D341Med (cell line): ENCODE measurements around the gene ARHGDIG.
A peak's percentile ranks its signal among the peaks of the same experiment; 100 is the strongest.

ENCODE experiments used
- DNase-seq: peaks from one replicate; pipeline ENCODE4 v3.0.0; 2012; ENCODE audit warnings: low spot score

The ARHGDIG gene

DNA sequence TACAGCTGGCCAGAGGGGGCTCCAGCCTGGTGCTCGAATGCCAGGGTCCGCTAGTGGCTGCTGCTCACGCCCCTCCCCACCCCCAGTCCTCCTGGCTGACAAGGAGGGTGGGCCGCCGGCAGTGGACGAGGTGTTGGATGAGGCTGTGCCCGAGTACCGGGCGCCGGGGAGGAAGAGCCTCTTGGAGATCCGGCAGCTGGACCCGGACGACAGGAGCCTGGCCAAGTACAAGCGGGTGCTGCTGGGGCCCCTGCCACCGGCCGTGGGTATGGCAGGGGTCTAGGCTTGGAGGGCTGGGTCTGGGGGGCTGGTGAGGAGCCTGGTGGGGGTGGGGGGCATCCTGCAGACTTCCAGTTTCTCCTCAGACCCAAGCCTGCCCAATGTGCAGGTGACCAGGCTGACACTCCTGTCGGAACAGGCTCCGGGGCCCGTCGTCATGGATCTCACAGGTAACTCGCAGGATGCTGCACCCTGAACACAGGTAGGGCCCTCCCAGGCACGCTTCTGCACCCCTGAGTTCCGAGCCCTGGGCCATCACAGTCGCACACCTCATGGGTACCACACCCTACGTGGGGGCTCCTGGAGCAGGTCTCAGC lies 1.4 kb downstream of the ARHGDIG start:
- no peak for DNase-seq

DNA sequence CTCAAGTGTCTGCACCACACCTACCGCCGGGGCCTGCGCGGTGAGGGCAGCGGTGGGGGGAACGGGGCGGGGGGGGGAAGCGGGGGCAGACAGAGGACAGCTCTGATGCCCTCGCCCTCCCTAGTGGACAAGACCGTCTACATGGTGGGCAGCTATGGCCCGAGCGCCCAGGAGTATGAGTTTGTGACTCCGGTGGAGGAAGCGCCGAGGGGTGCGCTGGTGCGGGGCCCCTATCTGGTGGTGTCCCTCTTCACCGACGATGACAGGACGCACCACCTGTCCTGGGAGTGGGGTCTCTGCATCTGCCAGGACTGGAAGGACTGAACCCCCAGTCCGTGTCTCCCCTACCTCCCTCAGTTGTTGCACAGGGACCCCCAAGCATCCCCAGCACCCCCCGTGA lies 2.1 kb downstream of the ARHGDIG start:
- DNase-seq: no peak

DNA sequence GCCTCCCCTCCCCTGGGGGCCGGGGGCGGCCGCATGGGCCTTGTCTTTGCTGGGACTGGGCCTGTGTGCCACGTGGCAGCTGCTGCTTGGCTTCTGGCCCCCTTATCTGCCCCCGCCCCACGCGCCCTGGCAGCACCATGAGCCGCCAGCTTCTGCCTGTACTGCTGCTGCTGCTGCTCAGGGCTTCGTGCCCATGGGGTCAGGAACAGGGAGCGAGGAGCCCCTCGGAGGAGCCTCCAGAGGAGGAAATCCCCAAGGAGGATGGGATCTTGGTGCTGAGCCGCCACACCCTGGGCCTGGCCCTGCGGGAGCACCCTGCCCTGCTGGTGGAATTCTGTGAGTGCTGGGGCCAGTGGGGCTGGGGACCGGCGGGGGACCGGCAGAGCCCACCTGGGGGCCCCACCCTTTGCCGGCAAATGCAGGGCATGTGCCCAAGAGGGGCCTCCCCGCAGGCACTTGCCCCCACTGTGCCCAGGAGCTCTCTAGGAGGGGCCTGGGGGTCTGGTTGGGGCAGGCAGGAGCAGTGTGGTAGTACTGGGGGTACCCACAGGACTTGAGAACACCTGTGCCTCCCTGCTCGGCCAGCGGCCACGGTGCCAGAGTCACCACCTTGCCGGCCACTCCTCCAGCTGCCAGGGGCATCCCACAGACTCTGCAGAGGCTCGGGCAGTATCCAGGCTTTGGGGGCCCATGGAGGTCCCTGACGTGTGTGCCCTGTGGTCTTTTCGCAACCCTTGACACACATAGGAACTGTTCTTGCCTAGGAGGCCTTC lies 2.8 kb downstream of the ARHGDIG start, which contains the start of gene PDIA2:
PDIA2 (plus strand) TSS at position 132 of the 773 bp plus-strand sequence; CDS start at position 138, 6 bp downstream.
- DNase-seq: peak; percentile 90

DNA sequence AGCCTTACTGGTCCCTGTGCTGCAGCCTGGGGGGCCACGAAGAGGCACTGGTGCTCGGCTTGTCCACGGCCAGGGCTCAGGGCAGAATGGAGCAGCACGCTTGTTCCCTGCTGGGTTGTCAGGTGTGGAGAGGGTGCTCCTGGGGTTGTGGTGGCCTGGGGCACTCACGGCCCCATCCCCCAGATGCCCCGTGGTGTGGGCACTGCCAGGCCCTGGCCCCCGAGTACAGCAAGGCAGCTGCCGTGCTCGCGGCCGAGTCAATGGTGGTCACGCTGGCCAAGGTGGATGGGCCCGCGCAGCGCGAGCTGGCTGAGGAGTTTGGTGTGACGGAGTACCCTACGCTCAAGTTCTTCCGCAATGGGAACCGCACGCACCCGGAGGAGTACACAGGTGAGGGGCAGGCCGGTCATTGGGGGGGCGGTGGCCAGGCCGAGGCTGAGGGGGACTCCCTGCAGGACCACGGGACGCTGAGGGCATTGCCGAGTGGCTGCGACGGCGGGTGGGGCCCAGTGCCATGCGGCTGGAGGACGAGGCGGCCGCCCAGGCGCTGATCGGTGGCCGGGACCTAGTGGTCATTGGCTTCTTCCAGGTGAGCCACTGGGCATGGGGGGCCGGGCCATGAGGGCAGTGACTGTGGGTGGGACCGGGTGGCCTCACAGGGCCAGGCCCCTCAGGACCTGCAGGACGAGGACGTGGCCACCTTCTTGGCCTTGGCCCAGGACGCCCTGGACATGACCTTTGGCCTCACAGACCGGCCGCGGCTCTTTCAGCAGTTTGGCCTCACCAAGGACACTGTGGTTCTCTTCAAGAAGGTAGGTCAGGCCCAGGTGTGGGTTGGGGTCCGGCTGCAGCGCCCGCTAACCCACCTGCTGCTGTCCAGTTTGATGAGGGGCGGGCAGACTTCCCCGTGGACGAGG lies 4.1 kb downstream of the ARHGDIG start:
- DNase-seq: no peak

DNA sequence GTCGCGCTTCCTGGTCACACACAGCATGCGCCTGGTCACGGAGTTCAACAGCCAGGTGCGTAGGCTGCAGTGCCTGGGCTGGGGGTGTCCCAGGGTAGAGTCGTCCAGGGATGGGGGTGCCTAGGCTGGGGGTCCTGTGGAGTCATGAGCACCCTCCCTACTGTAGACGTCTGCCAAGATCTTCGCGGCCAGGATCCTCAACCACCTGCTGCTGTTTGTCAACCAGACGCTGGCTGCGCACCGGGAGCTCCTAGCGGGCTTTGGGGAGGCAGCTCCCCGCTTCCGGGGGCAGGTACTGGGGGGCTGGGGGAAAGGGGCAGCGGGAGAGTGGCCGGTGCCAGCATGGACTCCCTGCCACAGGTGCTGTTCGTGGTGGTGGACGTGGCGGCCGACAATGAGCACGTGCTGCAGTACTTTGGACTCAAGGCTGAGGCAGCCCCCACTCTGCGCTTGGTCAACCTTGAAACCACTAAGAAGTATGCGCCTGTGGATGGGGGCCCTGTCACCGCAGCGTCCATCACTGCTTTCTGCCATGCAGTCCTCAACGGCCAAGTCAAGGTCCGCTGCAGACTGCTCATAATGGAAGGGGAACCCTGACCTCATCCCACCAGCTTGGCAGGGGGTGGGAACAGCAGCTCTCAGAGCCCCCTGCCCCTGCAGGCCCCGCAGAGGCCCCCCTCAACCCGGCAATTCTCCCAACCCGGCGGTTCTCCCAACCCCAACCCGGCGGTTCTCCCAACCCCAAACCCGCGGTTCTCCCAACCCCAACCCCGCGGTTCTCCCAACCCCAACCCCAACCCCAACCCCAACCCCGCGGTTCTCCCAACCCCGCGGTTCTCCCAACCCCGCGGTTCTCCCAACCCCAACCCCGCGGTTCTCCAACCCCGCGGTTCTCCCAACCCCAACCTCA lies 5.0 kb downstream of the ARHGDIG start:
- DNase-seq: no peak

DNA sequence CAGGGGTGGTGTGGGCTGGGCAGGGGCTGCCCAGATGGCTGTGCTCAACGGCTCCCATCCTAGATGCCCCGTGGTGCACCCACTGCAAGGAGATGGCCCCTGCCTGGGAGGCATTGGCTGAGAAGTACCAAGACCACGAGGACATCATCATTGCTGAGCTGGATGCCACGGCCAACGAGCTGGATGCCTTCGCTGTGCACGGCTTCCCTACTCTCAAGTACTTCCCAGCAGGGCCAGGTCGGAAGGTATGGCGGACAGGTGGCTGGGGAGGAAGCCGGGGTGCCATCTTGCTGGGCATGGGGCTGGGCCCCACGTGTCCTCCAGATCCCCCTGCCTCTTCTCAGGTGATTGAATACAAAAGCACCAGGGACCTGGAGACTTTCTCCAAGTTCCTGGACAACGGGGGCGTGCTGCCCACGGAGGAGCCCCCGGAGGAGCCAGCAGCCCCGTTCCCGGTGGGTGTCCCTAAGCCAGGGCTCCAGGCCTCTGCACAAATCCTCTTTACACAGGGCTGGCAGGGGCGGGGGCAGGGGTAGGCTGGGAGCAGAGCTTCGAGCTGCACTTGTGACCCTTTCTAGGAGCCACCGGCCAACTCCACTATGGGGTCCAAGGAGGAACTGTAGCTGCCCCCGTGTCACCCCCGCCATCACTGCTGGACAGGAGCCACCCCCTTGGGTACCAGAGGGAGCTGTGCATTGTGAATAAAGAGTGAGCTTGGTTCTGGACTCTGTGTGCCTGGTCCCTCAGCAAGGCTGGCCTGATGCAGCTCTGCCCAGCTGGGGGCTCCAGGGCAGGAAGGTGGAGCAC lies 6.3 kb downstream of the ARHGDIG start:
- no peak for DNase-seq

DNA sequence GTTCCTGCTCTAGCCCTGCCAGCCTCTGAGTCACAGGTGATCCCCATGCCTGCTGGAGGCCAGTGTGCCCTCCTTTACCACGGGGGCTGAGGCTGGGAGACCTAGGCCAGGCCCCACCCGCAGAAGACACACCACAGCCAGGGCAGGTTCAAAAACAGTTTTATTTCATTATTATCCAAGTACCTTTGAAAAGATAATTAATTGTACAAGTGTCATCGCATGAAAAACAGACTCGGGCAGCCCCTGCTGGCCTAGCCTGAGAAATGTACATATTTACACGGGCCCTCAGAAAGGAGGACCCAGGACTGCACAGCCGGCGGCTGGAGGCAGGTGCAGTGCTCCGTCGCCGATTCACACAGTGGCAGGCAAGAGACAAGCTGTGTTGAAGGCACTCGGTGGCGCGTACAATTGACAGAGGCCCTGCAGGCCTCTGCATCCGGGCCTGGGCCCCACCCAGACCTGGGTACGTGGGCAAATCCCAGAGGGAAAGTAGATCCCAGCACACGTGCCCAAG lies 7.0 kb downstream of the ARHGDIG start:
- peak; percentile 75 for DNase-seq

DNA sequence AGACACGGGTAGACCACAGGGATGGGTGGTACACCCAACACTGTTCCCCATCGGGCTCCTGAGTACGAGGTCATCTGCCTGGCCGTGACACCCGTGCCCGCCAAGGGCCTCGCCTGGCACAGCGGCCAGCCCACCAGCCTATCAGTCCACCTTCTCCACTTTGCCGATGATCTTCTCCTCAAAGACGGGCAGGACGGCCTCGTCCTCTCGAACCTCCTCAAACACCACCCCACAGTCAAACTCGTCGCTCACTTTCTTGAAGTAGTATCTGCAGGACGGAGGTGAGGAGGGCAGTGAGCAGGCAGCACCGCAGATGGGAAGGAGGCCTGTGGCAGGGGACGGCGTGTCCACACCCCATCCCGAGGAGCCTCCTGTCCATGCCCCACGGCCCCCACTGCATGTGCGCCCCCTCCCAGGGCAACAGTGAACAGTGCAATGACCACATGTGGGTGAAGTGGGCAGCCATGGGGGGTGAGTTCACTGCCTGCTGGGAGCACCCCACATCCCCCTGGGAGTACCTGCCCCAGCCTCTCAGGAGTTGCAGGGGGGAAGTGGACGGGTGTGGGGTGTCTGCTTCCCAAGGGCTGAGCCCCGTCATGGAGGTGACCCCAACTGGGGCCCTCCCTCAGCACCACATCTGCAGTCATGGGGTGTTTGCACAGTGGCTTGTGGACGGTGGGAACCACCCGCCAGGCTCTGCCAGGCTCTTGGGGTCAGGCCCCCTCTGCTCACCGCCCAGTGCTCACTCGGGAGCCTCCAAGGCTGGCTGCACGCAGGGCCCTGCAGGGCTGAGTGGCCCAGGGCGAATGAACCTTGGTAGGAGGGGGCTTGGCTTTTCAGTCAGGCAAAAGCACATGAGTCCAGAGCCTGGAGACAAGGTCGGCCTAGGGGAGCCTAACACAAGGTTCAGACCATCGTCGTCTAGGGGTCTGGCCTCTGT lies 7.9 kb downstream of the ARHGDIG start:
- DNase-seq: no peak

DNA sequence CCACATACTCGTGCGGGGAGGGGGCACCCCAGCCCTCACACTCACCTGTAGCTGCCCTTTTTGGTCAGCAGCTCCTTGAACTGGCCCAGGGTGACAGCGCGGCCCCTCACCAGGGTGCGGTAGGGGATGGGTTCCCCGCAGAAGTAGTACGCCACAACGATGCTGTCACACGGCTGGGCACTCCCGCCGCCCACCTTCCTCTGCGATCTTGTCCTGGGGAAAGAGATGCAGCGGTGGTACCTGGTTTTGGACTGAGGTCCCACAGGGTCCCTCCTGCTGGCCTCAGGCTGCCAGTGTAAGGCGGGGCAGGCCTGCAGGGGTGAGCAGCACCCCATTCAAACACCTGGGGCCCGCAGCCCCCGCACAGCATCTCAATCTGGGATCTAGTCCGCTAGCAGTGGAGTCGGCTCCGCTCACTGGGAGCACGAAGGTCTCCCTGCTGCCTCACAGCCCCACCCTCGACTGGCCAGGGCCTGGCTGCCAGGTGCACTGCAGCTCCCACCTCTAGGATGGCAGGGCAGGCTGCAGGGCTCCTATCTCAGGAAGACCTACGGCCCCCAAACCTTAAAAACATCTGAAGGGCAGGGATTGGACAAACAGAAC lies 9.1 kb downstream of the ARHGDIG start:
- no peak for DNase-seq

DNA sequence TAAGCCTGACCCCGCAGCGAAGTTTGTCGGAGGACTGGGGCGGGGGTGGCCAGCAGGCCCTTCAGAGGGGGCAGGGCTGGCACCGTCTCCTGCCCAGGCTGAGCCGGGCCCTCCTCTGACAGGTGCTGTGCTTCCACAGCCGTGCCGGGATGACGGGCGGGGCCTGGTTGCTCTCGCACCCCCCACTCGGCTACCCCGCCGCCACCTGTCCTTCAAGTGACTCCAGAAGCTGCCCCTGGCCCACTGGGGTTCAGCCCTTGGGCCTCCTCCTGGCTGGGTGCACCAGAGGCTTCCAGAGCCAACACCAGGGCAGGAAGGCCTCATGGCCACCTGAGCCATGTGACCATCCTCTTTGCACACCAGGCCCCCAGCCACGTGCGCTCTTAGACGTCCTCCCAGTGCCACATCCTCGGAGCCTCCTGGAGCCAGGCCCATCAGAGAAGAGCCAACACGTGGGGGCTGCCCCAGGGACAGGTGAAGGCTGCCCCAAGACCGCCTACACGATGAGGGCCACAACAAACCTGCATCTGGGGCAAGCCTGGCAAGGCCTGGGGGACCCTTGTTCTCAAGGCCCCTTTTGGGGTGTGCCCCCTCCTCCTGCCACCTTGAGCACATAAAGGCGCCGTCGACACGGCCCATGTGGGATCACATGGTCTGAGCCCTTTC lies 9.8 kb downstream of the ARHGDIG start:
- no peak for DNase-seq

DNA sequence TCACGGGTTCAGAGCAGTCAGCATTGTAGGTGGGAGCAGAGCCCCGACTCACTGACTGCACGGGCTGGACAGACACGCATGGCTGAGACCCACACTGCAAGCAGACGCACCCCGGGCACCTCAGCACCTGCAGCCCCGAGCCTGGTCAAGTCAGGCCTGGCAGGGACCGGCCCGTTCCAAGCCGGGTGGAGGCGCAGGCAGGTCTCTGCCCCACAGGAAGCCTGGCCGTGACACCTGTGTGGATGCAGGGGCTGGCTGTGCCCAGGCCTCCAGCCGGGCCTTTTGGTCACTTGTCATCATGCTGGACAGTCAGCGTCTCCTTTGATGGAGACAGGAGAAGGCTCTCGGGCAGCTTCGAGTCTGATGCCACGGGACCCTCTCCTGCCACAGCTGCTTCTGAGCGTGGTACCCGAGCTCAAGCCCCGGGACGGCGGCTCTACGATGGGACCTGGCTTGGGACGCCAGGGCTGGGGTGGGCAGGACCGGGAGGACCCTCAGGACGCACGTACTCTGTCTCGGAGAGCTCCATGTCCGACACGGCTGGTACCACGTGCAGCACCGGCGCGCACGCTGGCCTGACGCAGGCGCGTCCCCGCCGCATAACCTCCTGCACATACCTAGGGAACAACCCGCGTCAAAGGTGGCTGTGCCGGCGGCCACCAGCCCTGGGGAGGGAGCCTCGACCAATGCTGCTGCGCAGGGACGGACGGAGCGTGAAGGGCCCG lies 10.5 kb downstream of the ARHGDIG start:
- no peak for DNase-seq

DNA sequence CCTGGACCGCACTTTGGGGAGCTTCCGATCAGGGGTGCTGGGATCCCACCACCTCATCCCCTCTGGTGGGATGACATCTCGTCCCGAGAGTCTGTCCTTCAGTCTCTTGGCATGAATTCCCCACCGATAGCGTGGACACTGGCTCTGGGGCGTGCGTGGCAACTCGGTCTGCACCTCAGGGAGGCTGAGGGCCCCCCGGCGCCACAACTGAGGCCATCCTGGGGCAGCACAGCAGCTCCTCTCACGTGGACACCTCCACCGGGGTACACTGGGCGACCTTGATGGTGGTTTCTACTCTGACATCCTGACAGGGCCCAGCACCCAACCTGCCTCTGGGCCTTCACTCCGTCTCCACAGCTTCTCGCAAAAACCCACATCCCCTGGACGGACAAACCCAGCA lies 11.1 kb downstream of the ARHGDIG start:
- no peak for DNase-seq

DNA sequence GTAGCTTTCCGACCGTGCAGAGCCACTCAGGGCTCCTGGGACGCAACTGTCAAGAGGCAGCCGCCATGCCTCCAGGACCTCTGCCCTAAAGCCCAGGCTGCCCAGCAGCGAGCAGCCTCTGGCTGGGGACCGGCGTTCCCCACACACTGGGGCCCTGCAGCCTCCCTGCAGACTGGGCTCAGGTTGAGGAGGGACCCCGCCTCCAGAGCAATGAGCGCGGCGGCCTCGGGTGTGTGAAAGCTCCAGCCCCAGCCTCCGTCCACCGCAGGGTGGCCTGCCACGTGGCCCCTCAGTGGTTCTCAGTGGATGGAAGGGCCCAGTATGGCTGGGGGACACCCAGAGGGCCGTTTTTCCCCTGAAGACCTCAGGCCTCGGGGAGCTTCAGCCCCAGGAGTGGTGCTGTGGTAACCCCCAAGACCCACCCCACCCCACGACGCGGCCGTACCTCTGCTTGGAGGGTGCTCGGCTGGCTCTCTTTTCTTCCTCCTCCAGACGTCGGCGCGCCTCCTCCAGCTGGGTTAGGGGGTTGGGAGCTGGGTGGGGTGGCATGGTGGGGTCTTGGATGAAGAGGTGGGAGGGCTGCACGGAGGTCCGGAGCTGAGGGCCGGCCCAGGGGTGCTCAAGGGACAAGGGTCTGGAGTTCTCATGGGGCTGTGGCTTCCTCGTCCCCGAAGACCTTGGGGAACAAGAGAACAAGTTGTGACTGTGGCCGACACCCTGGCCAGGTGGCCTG lies 12.8 kb downstream of the ARHGDIG start:
- DNase-seq: no peak

DNA sequence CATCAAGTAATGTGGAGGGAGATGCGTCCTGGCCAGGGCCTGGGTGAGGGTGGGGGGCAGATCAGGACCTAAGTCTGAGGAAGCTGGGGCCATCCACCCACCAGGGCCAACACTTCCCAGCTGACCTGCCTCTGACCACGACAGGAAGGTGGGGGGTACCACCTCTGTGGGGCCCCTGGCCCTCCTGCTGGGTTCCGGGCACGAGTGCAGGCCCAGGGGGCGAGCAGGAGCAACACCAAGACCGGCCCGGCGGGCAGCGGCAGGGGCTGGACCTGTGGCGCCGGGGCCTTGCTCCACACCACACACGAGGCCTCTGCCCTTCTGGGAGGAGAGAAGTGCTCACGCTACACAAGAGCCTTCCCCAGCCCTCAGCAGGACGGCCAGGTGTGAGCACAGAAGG lies 15.9 kb downstream of the ARHGDIG start:
- no peak for DNase-seq

DNA sequence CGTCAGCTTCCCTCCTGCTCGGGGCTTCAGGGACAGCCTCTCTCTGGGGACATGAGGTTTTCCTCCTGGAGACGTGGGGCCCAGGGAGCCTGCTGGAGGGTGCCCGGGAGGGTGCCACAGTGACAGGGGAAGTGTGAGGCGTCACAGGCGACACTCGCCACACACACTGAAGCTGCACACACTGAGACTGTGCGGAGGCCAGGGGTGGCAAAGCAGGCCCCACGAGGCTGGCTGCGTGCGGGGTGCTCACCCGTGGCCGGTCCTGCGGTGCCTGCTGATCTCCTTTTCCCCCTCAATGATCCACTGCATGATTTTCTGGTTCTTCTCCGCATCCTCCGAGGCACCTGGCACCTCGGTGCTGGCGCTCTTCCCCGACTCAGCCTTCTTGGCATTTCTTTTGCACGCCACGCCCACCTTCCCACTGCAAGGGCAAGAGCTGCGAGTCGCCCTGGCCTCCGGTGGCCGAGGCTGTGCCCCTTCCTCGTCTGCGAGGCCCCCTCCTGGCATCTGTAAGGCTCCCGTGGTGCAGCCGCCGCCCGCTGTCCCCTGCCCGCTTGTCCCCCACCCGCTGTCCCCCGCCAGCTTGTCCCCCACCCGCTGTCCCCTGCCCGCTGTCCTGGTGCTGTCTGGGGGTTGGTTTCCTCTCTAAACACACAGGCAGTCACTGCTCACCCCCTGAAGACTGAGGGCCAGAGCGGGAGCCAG lies 16.6 kb downstream of the ARHGDIG start:
- no peak for DNase-seq

DNA sequence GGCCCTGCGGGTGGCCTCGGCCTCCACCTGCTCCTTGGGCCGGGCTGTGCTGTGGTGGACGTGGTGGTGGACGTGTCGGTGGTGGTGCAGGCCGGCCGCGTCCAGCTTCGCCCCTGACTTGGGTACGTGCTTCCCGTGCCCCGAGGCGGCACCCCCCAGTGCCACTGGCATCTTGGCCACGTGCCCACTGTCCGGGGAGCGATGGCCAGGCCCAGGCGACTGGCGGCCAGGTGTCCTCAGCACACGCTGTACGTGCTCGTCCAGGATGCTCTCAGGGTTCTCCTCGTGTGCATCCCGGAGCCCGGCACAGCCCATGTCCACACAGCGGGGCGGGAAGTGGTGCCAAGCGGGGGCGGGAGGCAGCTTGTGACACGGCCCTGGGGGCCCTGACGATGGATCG lies 17.4 kb downstream of the ARHGDIG start:
- DNase-seq: no peak
